AG04450 (cell line): ENCODE results near the gene PAX8. TPM values are rescaled to one million over a fixed set of nuclear protein-coding genes. Genes with fewer than 3 reads are reported as not detected.

Experiments used
- CTCF ChIA-PET: fragments of 300-600, 350-600 bp; formaldehyde crosslinking; extraction: SDS; loops from one replicate; lab custom pipeline; 2022; ENCODE audit warnings: antibody characterized with exemption, inconsistent platforms; lab: Charles Lee
- POLR2A ChIA-PET: fragments of 350-600 bp; formaldehyde crosslinking; extraction: SDS; loops from one replicate; lab custom pipeline; 2021; ENCODE audit warnings: antibody characterized with exemption, inconsistent platforms; lab: Yijun Ruan, JAX
- DNase-seq: peaks from one replicate; pipeline ENCODE4 v3.0.0-alpha.2; 2011; ENCODE audit warnings: low read depth, low spot score
- H3K27ac ChIP-seq: one replicate; pipeline ENCODE4 v1.5.1; 2012; ENCODE audit warnings: low read depth, low read length, control low read depth
- H3K27me3 ChIP-seq: one replicate; pipeline ENCODE4 v1.6.0; 2012; ENCODE audit warnings: low read length; ENCODE audit not compliant: control insufficient read depth, insufficient read depth
- H3K4me3 ChIP-seq: 2 replicates; pipeline ENCODE4 v1.5.1; 2011; ENCODE audit warnings: mild to moderate bottlenecking, low read depth, low read length, control low read depth
- H3K9me3 ChIP-seq: 2 replicates; pipeline ENCODE4 v1.5.1; 2012; ENCODE audit warnings: low read length; ENCODE audit not compliant: control insufficient read depth, insufficient read depth
- polyA plus RNA-seq: library from polyadenylated mRNA; depleted of rRNA; stranded (reverse); fragments of >200 nt; gene quantifications from 2 replicates; pipeline ENCODE4 v1.2.3, GENCODE V29; 2011
- TF ChIP-seq, protein P1 (sequence below): IDR thresholded peaks from 2 replicates; pipeline ENCODE4 v1.5.1; 2011; ENCODE audit warnings: low read depth, low read length, control low read depth, inconsistent platforms

The PAX8 gene
- polyA plus RNA-seq, 1 experiment: 1.2 TPM

DNA sequence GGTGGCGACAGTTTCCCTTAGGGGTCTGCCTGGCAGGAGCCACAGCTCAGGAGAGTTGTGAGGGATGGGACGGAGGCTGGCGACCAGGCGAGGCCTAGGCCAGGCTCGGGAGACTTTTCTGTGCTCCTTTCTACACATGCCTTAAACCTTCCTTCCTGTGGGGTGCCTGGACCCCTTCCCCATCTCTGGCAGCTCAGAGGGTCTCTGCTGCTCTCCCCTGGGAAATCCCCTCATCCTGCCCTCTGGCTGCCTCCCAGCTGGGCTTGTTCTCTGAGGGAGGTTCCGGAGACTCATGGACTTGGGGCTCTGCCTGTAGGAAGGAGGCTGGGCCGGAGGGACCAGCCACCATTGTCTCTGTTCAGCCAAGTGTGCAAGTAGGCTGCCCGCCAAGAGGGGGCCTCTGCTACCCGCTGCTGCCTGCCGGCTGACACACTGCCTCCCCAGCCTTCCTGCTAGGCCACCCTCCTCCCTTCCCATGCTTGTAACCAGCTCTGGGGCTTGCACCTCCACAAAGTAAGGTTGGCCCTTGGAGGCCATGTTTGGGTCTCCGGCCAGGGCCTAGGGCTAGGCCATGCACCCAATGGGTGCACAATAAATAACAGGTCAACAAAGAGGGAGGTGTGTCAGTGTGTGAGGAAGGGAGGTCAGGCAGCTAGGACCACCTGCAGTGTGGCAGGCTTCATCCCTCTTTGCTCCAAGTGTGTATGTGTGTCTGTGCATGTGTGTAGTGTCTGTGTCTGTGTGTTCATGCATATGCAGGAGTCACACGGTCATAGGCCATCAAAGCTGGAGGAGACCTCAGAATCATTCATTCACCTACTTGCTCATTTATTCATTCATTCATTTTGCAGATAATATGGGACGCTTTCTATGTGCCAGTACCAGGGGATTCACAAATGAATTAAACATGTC lies 76.2 kb downstream of the PAX8 start:
- ChIA-PET CTCF (interaction anchor here (1.0 to 12.1 kb wide), 7 partner anchors 9 to 187 kb away, joined by 3 to 200 read pairs (median 10); no protein-coding TSS in a partner anchor), POLR2A (no interaction called here)
- Histone ChIP-seq H3K4me3 (no peak overlapping the region), H3K27ac (no peak overlapping the region), H3K27me3 (peaks cover 8% of the 10 kb centered on the region), H3K9me3 (no peaks in the 10 kb centered on the region; the same call in 1 of the 2 replicates)
- TF ChIP-seq, protein P1, sequence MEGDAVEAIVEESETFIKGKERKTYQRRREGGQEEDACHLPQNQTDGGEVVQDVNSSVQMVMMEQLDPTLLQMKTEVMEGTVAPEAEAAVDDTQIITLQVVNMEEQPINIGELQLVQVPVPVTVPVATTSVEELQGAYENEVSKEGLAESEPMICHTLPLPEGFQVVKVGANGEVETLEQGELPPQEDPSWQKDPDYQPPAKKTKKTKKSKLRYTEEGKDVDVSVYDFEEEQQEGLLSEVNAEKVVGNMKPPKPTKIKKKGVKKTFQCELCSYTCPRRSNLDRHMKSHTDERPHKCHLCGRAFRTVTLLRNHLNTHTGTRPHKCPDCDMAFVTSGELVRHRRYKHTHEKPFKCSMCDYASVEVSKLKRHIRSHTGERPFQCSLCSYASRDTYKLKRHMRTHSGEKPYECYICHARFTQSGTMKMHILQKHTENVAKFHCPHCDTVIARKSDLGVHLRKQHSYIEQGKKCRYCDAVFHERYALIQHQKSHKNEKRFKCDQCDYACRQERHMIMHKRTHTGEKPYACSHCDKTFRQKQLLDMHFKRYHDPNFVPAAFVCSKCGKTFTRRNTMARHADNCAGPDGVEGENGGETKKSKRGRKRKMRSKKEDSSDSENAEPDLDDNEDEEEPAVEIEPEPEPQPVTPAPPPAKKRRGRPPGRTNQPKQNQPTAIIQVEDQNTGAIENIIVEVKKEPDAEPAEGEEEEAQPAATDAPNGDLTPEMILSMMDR: 0 out of 2 replicates have a peak, but pooled peaks have one; percentile 3
- DNase-seq: no peak

DNA sequence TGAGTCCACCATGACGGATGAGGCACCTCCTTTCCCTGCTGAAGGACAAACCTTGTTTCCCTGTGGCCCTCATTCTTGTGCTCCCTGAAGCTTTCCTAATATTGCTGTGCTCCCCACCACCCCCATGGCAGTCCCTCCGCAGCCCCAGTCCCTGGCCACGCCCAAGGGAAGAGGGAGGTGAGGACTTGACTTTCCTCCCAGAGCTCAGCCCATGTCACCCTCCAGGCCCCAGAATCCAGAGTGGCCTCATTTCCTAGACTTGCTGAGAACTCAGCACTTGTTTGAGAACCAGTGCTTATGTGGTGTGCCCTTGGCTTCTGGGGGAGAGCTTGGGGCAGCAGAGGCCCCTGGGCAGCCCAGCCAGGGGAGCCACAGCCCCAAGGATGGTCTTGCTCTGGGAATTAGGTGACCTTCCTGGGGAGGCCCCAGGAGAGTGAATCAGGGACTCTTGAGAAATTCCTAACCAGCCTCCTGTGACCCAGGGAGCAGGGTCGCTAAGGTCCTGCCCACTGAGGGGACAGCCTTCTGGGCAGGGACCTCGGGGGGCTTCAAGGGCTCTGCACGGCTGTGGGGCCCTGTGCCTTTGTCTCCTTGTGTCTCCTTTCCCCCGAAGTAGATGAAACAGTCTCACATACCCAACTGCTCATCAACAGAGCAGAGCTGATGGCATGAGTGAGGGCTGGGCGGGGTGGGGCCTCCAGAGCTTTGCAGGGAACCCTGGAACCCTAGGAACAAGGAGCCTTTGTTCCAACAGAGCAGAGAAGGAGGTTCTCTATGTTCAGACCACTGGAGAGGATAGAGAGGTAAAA lies 77.0 kb downstream of the PAX8 start:
- no peak for DNase-seq
- Histone ChIP-seq H3K27me3 (peaks cover 8% of the 10 kb centered on the region), H3K4me3 (no peak overlapping the region), H3K9me3 (no peaks in the 10 kb centered on the region; the same call in 1 of the 2 replicates), H3K27ac (no peak overlapping the region)
- TF ChIP-seq, protein P1: no peak
- ChIA-PET POLR2A (no interaction called here), CTCF (interaction anchor here (1.0 to 12.1 kb wide), 5 partner anchors 10 to 188 kb away, joined by 3 to 200 read pairs (median 85); no protein-coding TSS in a partner anchor)

DNA sequence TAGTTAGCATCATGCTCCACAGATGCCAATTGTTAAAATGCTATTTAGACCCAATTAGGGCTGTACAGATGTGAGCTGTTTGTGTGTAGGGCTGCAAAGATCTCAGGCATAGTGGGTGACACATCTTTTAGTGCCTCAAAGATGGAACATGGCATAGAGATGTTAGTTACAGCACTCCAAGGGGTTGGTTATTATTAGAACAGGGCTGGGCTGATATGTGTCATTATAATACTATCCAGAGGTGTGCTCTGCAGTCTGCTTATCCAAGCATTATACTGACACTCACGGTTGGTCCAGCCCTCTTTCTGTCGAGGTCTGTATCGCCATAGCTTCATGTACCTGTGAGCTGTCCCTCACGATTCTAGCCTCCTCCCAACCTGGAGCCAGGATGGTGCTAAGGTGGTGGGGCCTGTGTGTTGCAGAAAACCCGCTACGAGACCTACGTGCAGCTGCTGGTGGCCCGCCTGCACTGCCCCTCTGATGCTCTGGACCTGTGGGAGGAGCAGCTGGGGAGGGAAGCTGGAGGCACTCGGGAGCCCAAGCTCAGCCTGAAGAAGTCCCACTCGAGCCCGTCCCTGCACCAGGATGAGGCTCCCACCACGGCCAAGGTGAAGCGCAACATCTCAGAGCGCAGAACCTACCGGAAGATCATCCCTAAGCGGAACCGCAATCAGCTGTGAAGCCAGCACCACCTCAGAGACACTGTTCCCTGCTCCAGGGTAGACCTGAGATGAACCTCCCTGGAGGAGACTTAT lies 77.8 kb downstream of the PAX8 start:
- Histone ChIP-seq H3K27me3 (peaks cover 10% of the 10 kb centered on the region), H3K4me3 (no peak overlapping the region), H3K9me3 (no peaks in the 10 kb centered on the region; the same call in 1 of the 2 replicates), H3K27ac (no peak overlapping the region)
- POLR2A ChIA-PET: no interaction called here
- no peak for DNase-seq
- TF ChIP-seq, protein P1: no peak
- CTCF ChIA-PET: interaction anchor here (1.0 to 12.1 kb wide), 7 partner anchors 8 to 189 kb away, joined by 3 to 200 read pairs (median 18); no protein-coding TSS in a partner anchor

DNA sequence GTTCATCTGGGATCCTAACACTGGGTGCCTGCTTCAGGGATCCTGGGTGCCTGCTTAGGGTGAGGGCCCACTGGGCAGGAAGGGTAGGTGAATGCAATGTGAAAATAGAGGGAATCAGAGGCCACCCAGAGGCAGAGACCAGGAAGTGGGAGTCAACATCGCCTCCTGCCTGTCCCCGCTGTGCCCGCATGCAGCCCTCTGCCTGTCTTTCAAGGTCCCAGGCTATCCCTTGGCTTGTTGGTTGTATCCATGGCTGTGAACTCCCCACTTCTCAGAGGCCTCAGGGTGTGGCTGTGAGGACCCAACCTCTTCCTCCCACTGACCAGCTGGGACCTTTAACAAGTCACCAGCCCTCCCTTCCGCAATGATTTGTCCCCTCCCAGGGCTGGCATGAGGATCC lies 78.5 kb downstream of the PAX8 start:
- TF ChIP-seq, protein P1: no peak
- ChIA-PET POLR2A (no interaction called here), CTCF (interaction anchor here (1.1 to 12.1 kb wide), 7 partner anchors 9 to 189 kb away, joined by 3 to 200 read pairs (median 34); no protein-coding TSS in a partner anchor)
- peaks cover 15% of the 10 kb centered on the region for H3K27me3 ChIP-seq
- DNase-seq: no peak
- no peaks in the 10 kb centered on the region; the same call in 1 of the 2 replicates for H3K9me3 ChIP-seq
- H3K27ac ChIP-seq: no peak overlapping the region
- no peak overlapping the region for H3K4me3 ChIP-seq
